Panc1 (cell line): Measurements from ENCODE around the gene HKDC1.
"Not testable (repeated sequence)": the region's sequence is repeated elsewhere in the genome, so short reads cannot be mapped to it uniquely, and the experiment has no call there.

ENCODE experiments used
- POLR2AphosphoS5 ChIP-seq: IDR thresholded peaks from 2 replicates; pipeline ENCODE4 v1.6.1; 2012; ENCODE audit warnings: mild to moderate bottlenecking, low read depth, low read length, moderate library complexity
- SIN3A ChIP-seq: IDR thresholded peaks from 2 replicates; pipeline ENCODE4 v1.6.1; 2012; ENCODE audit warnings: low read depth, mild to moderate bottlenecking, low read length, moderate library complexity, borderline replicate concordance; ENCODE audit not compliant: insufficient read depth
- TCF7L2 ChIP-seq: IDR thresholded peaks from 2 replicates; pipeline ENCODE4 v1.6.1; 2011; ENCODE audit warnings: mild to moderate bottlenecking, low read depth, low read length, inconsistent platforms
- TF ChIP-seq, protein P1 (sequence below): fragments of 450-650 bp; IDR thresholded peaks from 2 replicates; pipeline ENCODE4 v1.5.1; 2017; ENCODE audit warnings: mild to moderate bottlenecking
- TF ChIP-seq, protein P2 (sequence below), 2 experiments: IDR thresholded peaks; 2 replicates each; pipeline ENCODE4 v1.6.1; 2011 to 2012; ENCODE audit warnings: low read depth in 2 of 2, control low read depth in 1 of 2, low read length in 1 of 2, mild to moderate bottlenecking in 1 of 2, moderate library complexity in 1 of 2; ENCODE audit not compliant: insufficient read depth in 1 of 2

GRCh38 chr10:69251417-69251816 lies 31.3 kb downstream of the HKDC1 start:
- TF ChIP-seq, protein P1, sequence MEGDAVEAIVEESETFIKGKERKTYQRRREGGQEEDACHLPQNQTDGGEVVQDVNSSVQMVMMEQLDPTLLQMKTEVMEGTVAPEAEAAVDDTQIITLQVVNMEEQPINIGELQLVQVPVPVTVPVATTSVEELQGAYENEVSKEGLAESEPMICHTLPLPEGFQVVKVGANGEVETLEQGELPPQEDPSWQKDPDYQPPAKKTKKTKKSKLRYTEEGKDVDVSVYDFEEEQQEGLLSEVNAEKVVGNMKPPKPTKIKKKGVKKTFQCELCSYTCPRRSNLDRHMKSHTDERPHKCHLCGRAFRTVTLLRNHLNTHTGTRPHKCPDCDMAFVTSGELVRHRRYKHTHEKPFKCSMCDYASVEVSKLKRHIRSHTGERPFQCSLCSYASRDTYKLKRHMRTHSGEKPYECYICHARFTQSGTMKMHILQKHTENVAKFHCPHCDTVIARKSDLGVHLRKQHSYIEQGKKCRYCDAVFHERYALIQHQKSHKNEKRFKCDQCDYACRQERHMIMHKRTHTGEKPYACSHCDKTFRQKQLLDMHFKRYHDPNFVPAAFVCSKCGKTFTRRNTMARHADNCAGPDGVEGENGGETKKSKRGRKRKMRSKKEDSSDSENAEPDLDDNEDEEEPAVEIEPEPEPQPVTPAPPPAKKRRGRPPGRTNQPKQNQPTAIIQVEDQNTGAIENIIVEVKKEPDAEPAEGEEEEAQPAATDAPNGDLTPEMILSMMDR = not testable (repeated sequence)
- TF ChIP-seq, protein P2, sequence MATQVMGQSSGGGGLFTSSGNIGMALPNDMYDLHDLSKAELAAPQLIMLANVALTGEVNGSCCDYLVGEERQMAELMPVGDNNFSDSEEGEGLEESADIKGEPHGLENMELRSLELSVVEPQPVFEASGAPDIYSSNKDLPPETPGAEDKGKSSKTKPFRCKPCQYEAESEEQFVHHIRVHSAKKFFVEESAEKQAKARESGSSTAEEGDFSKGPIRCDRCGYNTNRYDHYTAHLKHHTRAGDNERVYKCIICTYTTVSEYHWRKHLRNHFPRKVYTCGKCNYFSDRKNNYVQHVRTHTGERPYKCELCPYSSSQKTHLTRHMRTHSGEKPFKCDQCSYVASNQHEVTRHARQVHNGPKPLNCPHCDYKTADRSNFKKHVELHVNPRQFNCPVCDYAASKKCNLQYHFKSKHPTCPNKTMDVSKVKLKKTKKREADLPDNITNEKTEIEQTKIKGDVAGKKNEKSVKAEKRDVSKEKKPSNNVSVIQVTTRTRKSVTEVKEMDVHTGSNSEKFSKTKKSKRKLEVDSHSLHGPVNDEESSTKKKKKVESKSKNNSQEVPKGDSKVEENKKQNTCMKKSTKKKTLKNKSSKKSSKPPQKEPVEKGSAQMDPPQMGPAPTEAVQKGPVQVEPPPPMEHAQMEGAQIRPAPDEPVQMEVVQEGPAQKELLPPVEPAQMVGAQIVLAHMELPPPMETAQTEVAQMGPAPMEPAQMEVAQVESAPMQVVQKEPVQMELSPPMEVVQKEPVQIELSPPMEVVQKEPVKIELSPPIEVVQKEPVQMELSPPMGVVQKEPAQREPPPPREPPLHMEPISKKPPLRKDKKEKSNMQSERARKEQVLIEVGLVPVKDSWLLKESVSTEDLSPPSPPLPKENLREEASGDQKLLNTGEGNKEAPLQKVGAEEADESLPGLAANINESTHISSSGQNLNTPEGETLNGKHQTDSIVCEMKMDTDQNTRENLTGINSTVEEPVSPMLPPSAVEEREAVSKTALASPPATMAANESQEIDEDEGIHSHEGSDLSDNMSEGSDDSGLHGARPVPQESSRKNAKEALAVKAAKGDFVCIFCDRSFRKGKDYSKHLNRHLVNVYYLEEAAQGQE (IDR thresholded peaks at IDR 0.05; ENCODE audit: insufficient read depth in 1 of 2, low read depth in 2 of 2, low read length in 1 of 2) = not testable (repeated sequence)
- TF ChIP-seq SIN3A, POLR2AphosphoS5, TCF7L2: not testable (repeated sequence)
